Loucy (cell line): ENCODE data around the gene TCOF1.

Experiments
- CTCF ChIP-seq: fragments of 200-600 bp; sonication (generic); conservative IDR thresholded peaks from 2 replicates; pipeline ENCODE4 v1.5.1; 2014; ENCODE audit warnings: mild to moderate bottlenecking, antibody characterized with exemption, low read length
- EZH2phosphoT487 ChIP-seq: fragments of 200-600 bp; IDR thresholded peaks from 2 replicates; pipeline ENCODE4 v1.6.1; 2018; ENCODE audit warnings: antibody characterized with exemption, mild to moderate bottlenecking, moderate library complexity, borderline replicate concordance

GRCh38 chr5:150436141-150436680 lies 78.7 kb downstream of the TCOF1 start:
- peak; percentile 86 for TF ChIP-seq CTCF
- no peak for TF ChIP-seq EZH2phosphoT487
